ENCODE measurements around the gene KRTAP1-3.
"Not testable (repeated sequence)": the region's sequence is repeated elsewhere in the genome, so short reads cannot be mapped to it uniquely, and the experiment has no call there.

KRTAP1-3 gene

GRCh38 chr17:41034346-41034935 is at the start of gene KRTAP1-3:
KRTAP1-3 (minus strand) TSS chr17:41034874; CDS start chr17:41034821, 53 bp downstream.
- H3K9me3 ChIP-seq; DNase-seq (ENCODE audit: low spot score in 2 of 2); H3K36me3 ChIP-seq (replicated peaks); in situ Hi-C loops (cut with MboI; ENCODE audit: low sequenced_read_pairs); H3K4me3 ChIP-seq: not testable (repeated sequence)
- H3K27me3 ChIP-seq (ENCODE audit: low read depth), result peaks cover 22% of the 10 kb centered on the region
- H3K4me1 ChIP-seq, result peaks cover 10% of the 10 kb centered on the region

- H3K36me3 ChIP-seq (replicated peaks); H3K27me3 ChIP-seq (ENCODE audit: low read depth); H3K4me1 ChIP-seq; DNase-seq (ENCODE audit: low spot score in 2 of 2); H3K4me3 ChIP-seq; in situ Hi-C loops (cut with MboI; ENCODE audit: low sequenced_read_pairs); H3K9me3 ChIP-seq: not testable (repeated sequence)
Measured at GRCh38 chr17:41084100-41084856, 49.6 kb upstream of the KRTAP1-3 start, which contains the start of gene KRTAP4-7. KRTAP4-7 (plus strand) TSS chr17:41084150; CDS start chr17:41084207, 57 bp downstream.

- H3K4me3 ChIP-seq; H3K27me3 ChIP-seq (ENCODE audit: low read depth); DNase-seq (ENCODE audit: low spot score in 2 of 2); in situ Hi-C loops (cut with MboI; ENCODE audit: low sequenced_read_pairs); H3K36me3 ChIP-seq (replicated peaks); H3K4me1 ChIP-seq; H3K9me3 ChIP-seq: not testable (repeated sequence)
Measured at GRCh38 chr17:41083427-41083826, 48.8 kb upstream of the KRTAP1-3 start.

GRCh38 chr17:41082626-41083025 is 48.0 kb upstream of the KRTAP1-3 start:
- Histone ChIP-seq H3K4me1 (peaks cover 5% of the 10 kb centered on the region; the same call in 1 of the 2 replicates), H3K36me3 (replicated peaks) (no peaks in the 10 kb centered on the region), H3K9me3 (no peaks in the 10 kb centered on the region), H3K27me3 (ENCODE audit: low read depth) (no peaks in the 10 kb centered on the region), H3K4me3 (no peak overlapping the region)
- in situ Hi-C loops (cut with MboI; ENCODE audit: low sequenced_read_pairs), result no loop called here
- DNase-seq (ENCODE audit: low spot score in 2 of 2), result no peak

- peaks cover 5% of the 10 kb centered on the region; the same call in 1 of the 2 replicates for H3K4me1 ChIP-seq
- no peak for DNase-seq (ENCODE audit: low spot score in 2 of 2)
- H3K27me3 ChIP-seq (ENCODE audit: low read depth), result no peaks in the 10 kb centered on the region
- in situ Hi-C loops (cut with MboI; ENCODE audit: low sequenced_read_pairs), result no loop called here
- no peak overlapping the region for H3K4me3 ChIP-seq
- no peaks in the 10 kb centered on the region for H3K36me3 ChIP-seq (replicated peaks)
- H3K9me3 ChIP-seq, result no peaks in the 10 kb centered on the region
Measured at GRCh38 chr17:41076788-41077187, 42.1 kb upstream of the KRTAP1-3 start.

GRCh38 chr17:41073676-41074075 is 39.0 kb upstream of the KRTAP1-3 start:
- in situ Hi-C loops (cut with MboI; ENCODE audit: low sequenced_read_pairs), result no loop called here
- no peak for DNase-seq (ENCODE audit: low spot score in 2 of 2)
- H3K36me3 ChIP-seq (replicated peaks), result no peaks in the 10 kb centered on the region
- no peaks in the 10 kb centered on the region for H3K9me3 ChIP-seq
- H3K4me3 ChIP-seq, result no peak overlapping the region
- H3K4me1 ChIP-seq, result peaks cover 5% of the 10 kb centered on the region; the same call in 1 of the 2 replicates
- H3K27me3 ChIP-seq (ENCODE audit: low read depth), result no peaks in the 10 kb centered on the region

GRCh38 chr17:41071606-41072360 is 37.1 kb upstream of the KRTAP1-3 start:
- no peaks in the 10 kb centered on the region for H3K4me1 ChIP-seq

GRCh38 chr17:41069031-41069430 is 34.4 kb upstream of the KRTAP1-3 start:
- in situ Hi-C loops (cut with MboI; ENCODE audit: low sequenced_read_pairs), result no loop called here
- no peak for DNase-seq (ENCODE audit: low spot score in 2 of 2)

More at GRCh38 chr17:41071606-41072360, 37.1 kb upstream of the KRTAP1-3 start:
- H3K27me3 ChIP-seq (ENCODE audit: low read depth), result no peaks in the 10 kb centered on the region
- no peak overlapping the region for H3K4me3 ChIP-seq
- no peaks in the 10 kb centered on the region for H3K36me3 ChIP-seq (replicated peaks)
- in situ Hi-C loops (cut with MboI; ENCODE audit: low sequenced_read_pairs), result no loop called here
- no peak for DNase-seq (ENCODE audit: low spot score in 2 of 2)
- no peaks in the 10 kb centered on the region for H3K9me3 ChIP-seq

GRCh38 chr17:41067281-41067680 is 32.6 kb upstream of the KRTAP1-3 start:
- in situ Hi-C loops (cut with MboI; ENCODE audit: low sequenced_read_pairs), result no loop called here
- DNase-seq (ENCODE audit: low spot score in 2 of 2), result no peak

More at GRCh38 chr17:41069031-41069430, 34.4 kb upstream of the KRTAP1-3 start:
- Histone ChIP-seq H3K4me1 (no peaks in the 10 kb centered on the region), H3K27me3 (ENCODE audit: low read depth) (no peaks in the 10 kb centered on the region), H3K4me3 (no peak overlapping the region), H3K9me3 (no peaks in the 10 kb centered on the region), H3K36me3 (replicated peaks) (no peaks in the 10 kb centered on the region)

GRCh38 chr17:41065829-41066624 is 31.4 kb upstream of the KRTAP1-3 start, which contains the start of gene KRTAP2-4:
KRTAP2-4 (minus strand) TSS chr17:41065879; CDS start chr17:41065845, 34 bp downstream.
- no peak for DNase-seq (ENCODE audit: low spot score in 2 of 2)
- no peaks in the 10 kb centered on the region for H3K36me3 ChIP-seq (replicated peaks)
- no peaks in the 10 kb centered on the region for H3K9me3 ChIP-seq
- H3K27me3 ChIP-seq (ENCODE audit: low read depth), result no peaks in the 10 kb centered on the region
- no peaks in the 10 kb centered on the region for H3K4me1 ChIP-seq
- no peak within 1 kb of the TSS for H3K4me3 ChIP-seq
- in situ Hi-C loops (cut with MboI; ENCODE audit: low sequenced_read_pairs), result no loop called here

More at GRCh38 chr17:41067281-41067680, 32.6 kb upstream of the KRTAP1-3 start:
- no peaks in the 10 kb centered on the region for H3K4me1 ChIP-seq
- no peaks in the 10 kb centered on the region for H3K27me3 ChIP-seq (ENCODE audit: low read depth)
- H3K9me3 ChIP-seq, result no peaks in the 10 kb centered on the region
- H3K36me3 ChIP-seq (replicated peaks), result no peaks in the 10 kb centered on the region
- H3K4me3 ChIP-seq, result no peak overlapping the region

- H3K4me3 ChIP-seq; in situ Hi-C loops (cut with MboI; ENCODE audit: low sequenced_read_pairs); H3K27me3 ChIP-seq (ENCODE audit: low read depth); H3K36me3 ChIP-seq (replicated peaks); H3K4me1 ChIP-seq; DNase-seq (ENCODE audit: low spot score in 2 of 2); H3K9me3 ChIP-seq: not testable (repeated sequence)
Measured at GRCh38 chr17:41065016-41065689, 30.5 kb upstream of the KRTAP1-3 start.

GRCh38 chr17:41064301-41064700 is 29.6 kb upstream of the KRTAP1-3 start:
- Histone ChIP-seq H3K4me1 (no peaks in the 10 kb centered on the region), H3K27me3 (ENCODE audit: low read depth) (no peaks in the 10 kb centered on the region), H3K9me3 (no peaks in the 10 kb centered on the region), H3K36me3 (replicated peaks) (no peaks in the 10 kb centered on the region), H3K4me3 (no peak overlapping the region)
- DNase-seq (ENCODE audit: low spot score in 2 of 2), result no peak
- in situ Hi-C loops (cut with MboI; ENCODE audit: low sequenced_read_pairs), result no loop called here

- no peak for DNase-seq (ENCODE audit: low spot score in 2 of 2)
- Histone ChIP-seq H3K4me1 (no peaks in the 10 kb centered on the region), H3K4me3 (no peak overlapping the region), H3K36me3 (replicated peaks) (no peaks in the 10 kb centered on the region), H3K9me3 (no peaks in the 10 kb centered on the region), H3K27me3 (ENCODE audit: low read depth) (no peaks in the 10 kb centered on the region)
- in situ Hi-C loops (cut with MboI; ENCODE audit: low sequenced_read_pairs), result no loop called here
Measured at GRCh38 chr17:41063449-41063848, 28.8 kb upstream of the KRTAP1-3 start.

All from HAP-1 (cell line).